Activated naive CD4-positive, alpha-beta T cell treated with anti-CD3 and anti-CD28 coated beads for 36 hours (primary cell): ENCODE results near the gene FER1L5. TPM values are rescaled to one million over a fixed set of nuclear protein-coding genes. Genes with fewer than 3 reads are reported as not detected.

Experiments
- CTCF ChIA-PET: fragments of 350-600 bp; sonication (Branson Sonifier 250); formaldehyde crosslinking; loops from one replicate; lab custom pipeline; 2021; ENCODE audit warnings: antibody characterized with exemption; lab: Charles Lee
- DNase-seq: peaks from one replicate; pipeline ENCODE4 v3.0.0-alpha.2; 2020
- H3K27ac Mint-ChIP-seq: one replicate; pipeline ENCODE4 v1.8.0; 2021; ENCODE audit warnings: mild to moderate bottlenecking, mixed read lengths
- H3K27me3 Mint-ChIP-seq: one replicate; pipeline ENCODE4 v1.8.0; 2021; ENCODE audit warnings: low read depth, mixed read lengths
- H3K36me3 Mint-ChIP-seq: one replicate; pipeline ENCODE4 v1.8.0; 2021; ENCODE audit warnings: low read depth, mixed read lengths
- H3K4me1 Mint-ChIP-seq: one replicate; pipeline ENCODE4 v1.8.0; 2021; ENCODE audit warnings: low read depth, mixed read lengths
- H3K4me3 Mint-ChIP-seq: one replicate; pipeline ENCODE4 v1.8.0; 2021; ENCODE audit warnings: mild to moderate bottlenecking, moderate library complexity, mixed read lengths
- H3K9me3 Mint-ChIP-seq: one replicate; pipeline ENCODE4 v1.8.0; 2021; ENCODE audit warnings: mixed read lengths
- intact Hi-C: fragments of 100-400 bp; cut with micrococcal nuclease; formaldehyde crosslinking; loops from one replicate; pipeline ENCODE4 v1.15.1; 2023
- total RNA-seq, 2 experiments: library from RNA; stranded (reverse); gene quantifications; one replicate each; pipeline ENCODE4 v1.2.3, GENCODE V29; 2021

Gene FER1L5
- total RNA-seq, 2 experiments from 2014 or later: not detected

- peaks cover 19% of the 10 kb centered on the region for H3K4me1 Mint-ChIP-seq
- CTCF ChIA-PET: no interaction called here
- intact Hi-C loops: loop anchor here (5.0 kb wide), 1 partner anchor 146 kb away; the partner anchor contains the start of gene CNNM4
- H3K36me3 Mint-ChIP-seq: peaks cover 30% of the 10 kb centered on the region
- no peak overlapping the region for H3K4me3 Mint-ChIP-seq
- peak overlapping the region; percentile 76 for H3K27ac Mint-ChIP-seq
- H3K27me3 Mint-ChIP-seq: no peaks in the 10 kb centered on the region
- no peak for DNase-seq
- H3K9me3 Mint-ChIP-seq: no peaks in the 10 kb centered on the region
Measured at GRCh38 chr2:96616535-96616934, 26.0 kb upstream of the FER1L5 start.

- intact Hi-C loops: loop anchor here (1.0 to 5.0 kb wide), 2 partner anchors 21 to 145 kb away; partner anchors contain the start of genes CNNM4 and KANSL3
- no peak for DNase-seq
- CTCF ChIA-PET: no interaction called here
- no peaks in the 10 kb centered on the region for H3K27me3 Mint-ChIP-seq
- peaks cover 19% of the 10 kb centered on the region for H3K4me1 Mint-ChIP-seq
- H3K27ac Mint-ChIP-seq: peak overlapping the region; percentile 76
- H3K9me3 Mint-ChIP-seq: no peaks in the 10 kb centered on the region
- no peak overlapping the region for H3K4me3 Mint-ChIP-seq
- peaks cover 27% of the 10 kb centered on the region for H3K36me3 Mint-ChIP-seq
Measured at GRCh38 chr2:96617012-96617411, 25.6 kb upstream of the FER1L5 start.

- Mint-ChIP-seq H3K4me1 (peaks cover 19% of the 10 kb centered on the region), H3K27me3 (no peaks in the 10 kb centered on the region), H3K9me3 (no peaks in the 10 kb centered on the region), H3K4me3 (no peak overlapping the region), H3K27ac (no peak overlapping the region), H3K36me3 (peaks cover 23% of the 10 kb centered on the region)
- CTCF ChIA-PET: interaction anchor here (0.9 kb wide), 1 partner anchor 65 kb away, joined by 4 read pairs; no protein-coding TSS in a partner anchor
- intact Hi-C loops: loop anchor here (5.0 kb wide), 1 partner anchor 144 kb away; the partner anchor contains the start of gene CNNM4
- no peak for DNase-seq
Measured at GRCh38 chr2:96618596-96619283, 23.8 kb upstream of the FER1L5 start.

- DNase-seq: no peak
- Mint-ChIP-seq H3K4me1 (peaks cover 14% of the 10 kb centered on the region), H3K27ac (no peak overlapping the region), H3K27me3 (no peaks in the 10 kb centered on the region), H3K9me3 (no peaks in the 10 kb centered on the region), H3K36me3 (peaks cover 14% of the 10 kb centered on the region), H3K4me3 (no peak overlapping the region)
- intact Hi-C loops: no loop called here
- CTCF ChIA-PET: no interaction called here
Measured at GRCh38 chr2:96622544-96622943, 20.0 kb upstream of the FER1L5 start.

GRCh38 chr2:96623116-96623515 is 19.4 kb upstream of the FER1L5 start:
- H3K36me3 Mint-ChIP-seq: peaks cover 16% of the 10 kb centered on the region
- H3K9me3 Mint-ChIP-seq: no peaks in the 10 kb centered on the region
- intact Hi-C loops: no loop called here
- H3K4me3 Mint-ChIP-seq: no peak overlapping the region
- DNase-seq: no peak
- H3K27me3 Mint-ChIP-seq: no peaks in the 10 kb centered on the region
- CTCF ChIA-PET: no interaction called here
- H3K4me1 Mint-ChIP-seq: peaks cover 9% of the 10 kb centered on the region
- no peak overlapping the region for H3K27ac Mint-ChIP-seq

GRCh38 chr2:96625571-96626552 is 16.7 kb upstream of the FER1L5 start:
- Mint-ChIP-seq H3K27ac (no peak overlapping the region), H3K9me3 (no peaks in the 10 kb centered on the region), H3K4me3 (no peak overlapping the region), H3K27me3 (no peaks in the 10 kb centered on the region), H3K4me1 (peaks cover 9% of the 10 kb centered on the region), H3K36me3 (peaks cover 20% of the 10 kb centered on the region)
- intact Hi-C loops: no loop called here
- no peak for DNase-seq
- CTCF ChIA-PET: no interaction called here

- peaks cover 26% of the 10 kb centered on the region for H3K36me3 Mint-ChIP-seq
- CTCF ChIA-PET: interaction anchor here (1.5 kb wide), 1 partner anchor 10 kb away, joined by 6 read pairs; no protein-coding TSS in a partner anchor
- no peak for DNase-seq
- H3K4me3 Mint-ChIP-seq: no peak overlapping the region
- H3K9me3 Mint-ChIP-seq: no peaks in the 10 kb centered on the region
- peaks cover 11% of the 10 kb centered on the region for H3K4me1 Mint-ChIP-seq
- no peaks in the 10 kb centered on the region for H3K27me3 Mint-ChIP-seq
- no peak overlapping the region for H3K27ac Mint-ChIP-seq
- intact Hi-C loops: no loop called here
Measured at GRCh38 chr2:96626553-96626942, 16.0 kb upstream of the FER1L5 start.

- H3K36me3 Mint-ChIP-seq: peaks cover 45% of the 10 kb centered on the region
- no peak overlapping the region for H3K4me3 Mint-ChIP-seq
- H3K27me3 Mint-ChIP-seq: no peaks in the 10 kb centered on the region
- CTCF ChIA-PET: no interaction called here
- H3K9me3 Mint-ChIP-seq: no peaks in the 10 kb centered on the region
- peaks cover 31% of the 10 kb centered on the region for H3K4me1 Mint-ChIP-seq
- DNase-seq: no peak
- intact Hi-C loops: no loop called here
- H3K27ac Mint-ChIP-seq: no peak overlapping the region
Measured at GRCh38 chr2:96631804-96632435, 10.6 kb upstream of the FER1L5 start.

- H3K4me3 Mint-ChIP-seq: no peak overlapping the region
- peaks cover 45% of the 10 kb centered on the region for H3K36me3 Mint-ChIP-seq
- no peak for DNase-seq
- peaks cover 37% of the 10 kb centered on the region for H3K4me1 Mint-ChIP-seq
- H3K27me3 Mint-ChIP-seq: no peaks in the 10 kb centered on the region
- intact Hi-C loops: no loop called here
- H3K9me3 Mint-ChIP-seq: no peaks in the 10 kb centered on the region
- CTCF ChIA-PET: interaction anchor here (0.6 to 0.7 kb wide), 3 partner anchors 13 to 1591 kb away, joined by 3 to 6 read pairs (median 4); no protein-coding TSS in a partner anchor
- no peak overlapping the region for H3K27ac Mint-ChIP-seq
Measured at GRCh38 chr2:96633641-96634040, 8.9 kb upstream of the FER1L5 start.

- Mint-ChIP-seq H3K27ac (no peak overlapping the region), H3K9me3 (no peaks in the 10 kb centered on the region), H3K36me3 (peaks cover 29% of the 10 kb centered on the region), H3K4me1 (peaks cover 35% of the 10 kb centered on the region), H3K4me3 (peak overlapping the region; percentile 93), H3K27me3 (no peaks in the 10 kb centered on the region)
- DNase-seq: no peak
- intact Hi-C loops: loop anchor here (5.0 kb wide), 5 partner anchors 99 to 329 kb away; partner anchors contain the start of genes ANKRD39, ARID5A and SNRNP200
- CTCF ChIA-PET: interaction anchor here (0.7 to 2.2 kb wide), 5 partner anchors 9 to 128 kb away, joined by 3 to 13 read pairs (median 5); partner anchors contain the start of gene CNNM4
Measured at GRCh38 chr2:96636551-96637171, 5.9 kb upstream of the FER1L5 start.

- H3K4me3 Mint-ChIP-seq: peak overlapping the region; percentile 93
- CTCF ChIA-PET: interaction anchor here (0.6 to 2.2 kb wide), 10 partner anchors 10 to 295 kb away, joined by 3 to 13 read pairs (median 4); partner anchors contain the start of gene CNNM4
- H3K27ac Mint-ChIP-seq: peak overlapping the region; percentile 84
- H3K36me3 Mint-ChIP-seq: peaks cover 24% of the 10 kb centered on the region
- H3K4me1 Mint-ChIP-seq: peaks cover 32% of the 10 kb centered on the region
- no peaks in the 10 kb centered on the region for H3K9me3 Mint-ChIP-seq
- intact Hi-C loops: loop anchor here (1.0 to 5.0 kb wide), 9 partner anchors 20 to 330 kb away; partner anchors contain the start of genes ANKRD39, ARID5A, CNNM3 and CNNM4
- peak; percentile 70 for DNase-seq
- no peaks in the 10 kb centered on the region for H3K27me3 Mint-ChIP-seq
Measured at GRCh38 chr2:96637385-96638143, 5.0 kb upstream of the FER1L5 start.
